Ovary (tissue), 9 donors: ENCODE measurements around the gene EIF4E3. TPM values are rescaled to one million over a fixed set of nuclear protein-coding genes. Genes with fewer than 3 reads are reported as not detected.

Experiments used
- DNase-seq, 5 donors: peaks; one replicate each; pipeline ENCODE4 v3.0.0-alpha.2; 2019 to 2020
- H3K27ac ChIP-seq, 2 donors: fragments of 200-600 bp; one replicate each; pipeline versions ENCODE4 v1.5.1 to v1.8.0; 2019 to 2022
- H3K27me3 ChIP-seq: fragments of 200-600 bp; one replicate; pipeline ENCODE4 v1.8.0; 2022
- H3K36me3 ChIP-seq: fragments of 200-600 bp; sonication (generic); one replicate; pipeline ENCODE4 v1.5.1; 2019
- H3K4me1 ChIP-seq: one replicate; pipeline ENCODE4 v1.8.1; 2013; ENCODE audit warnings: mild to moderate bottlenecking, moderate library complexity; ENCODE audit not compliant: insufficient read depth
- H3K4me3 ChIP-seq: fragments of 200-600 bp; sonication (generic); one replicate; pipeline ENCODE4 v1.5.1; 2017
- H3K9me3 ChIP-seq, 2 donors: fragments of 200-600 bp in 1 of 2; sonication (generic) in 1 of 2; one replicate each; pipeline versions ENCODE4 v1.5.1 to v1.8.1; 2013 to 2019; ENCODE audit warnings: mild to moderate bottlenecking in 1 of 2, moderate library complexity in 1 of 2
- CTCF ChIP-seq, 3 donors: fragments of 450-650 bp in 2 of 3; fragments of 200-600 bp in 1 of 3; IDR thresholded peaks; one replicate each; pipeline versions ENCODE4 v1.5.1 to v1.8.0; 2016 to 2022; ENCODE audit warnings: antibody characterized with exemption in 3 of 3, mild to moderate bottlenecking in 1 of 3
- EP300 ChIP-seq: sonication (generic); formaldehyde crosslinking; IDR thresholded peaks from one replicate; pipeline ENCODE4 v1.6.1; 2017; ENCODE audit warnings: antibody characterized with exemption
- POLR2A ChIP-seq: fragments of 450-650 bp; IDR thresholded peaks from one replicate; pipeline ENCODE4 v1.6.1; 2017; ENCODE audit warnings: antibody characterized with exemption, mild to moderate bottlenecking, moderate library complexity
- whole genome bisulfite sequencing, 3 donors: extraction: QIAGEN DNeasy Blood & Tissue Kit in 1 of 3; methylation state at CpG; one replicate each; pipeline versions ENCODE4 v1.1.5 to v1.1.7; 2013 to 2017; 5-methylcytosine and 5-hydroxymethylcytosine counted together
- intact Hi-C, 4 donors: fragments of 100-400 bp; cut with DNase I; formaldehyde crosslinking; loops; one replicate each; pipeline versions ENCODE4 v1.11.0 to v1.15.1; 2022 to 2023
- polyA plus RNA-seq, 2 donors: library from polyadenylated mRNA; stranded (reverse); fragments of 200-250 nt in 1 of 2; fragments of 350-450 nt in 1 of 2; fragmentation: Illumina TruSeq in 1 of 2; extraction: RNeasy Lipid Tissue Mini Kit (QIAGEN cat#74804) in 1 of 2; gene quantifications; one replicate each; pipeline ENCODE4 v1.2.3, GENCODE V29; 2013 to 2014
- total RNA-seq, 7 donors: library from RNA; depleted of rRNA in 2 of 7; stranded (reverse); fragments of >200 nt in 2 of 7; fragmentation: NEBNext Ultra II Directional in 3 of 7; extraction: Animal tissue kit (Norgen Biotek cat#: 25700) in 3 of 7; gene quantifications; one replicate each; pipeline versions ENCODE4 v1.1.0 to v1.2.4, GENCODE V29; 2016 to 2023
- donor health status: DM: no; HTN: no; CAD: no; lungs with moderate emphysema.
- donor health status: DM: no; HTN: no; CAD: no.
- donor health status: Bipolar disorder and iron deficiency.
- donor health status: DM: yes; HTN: yes; CAD: no.
- donor health status: DM: no; HTN: no; CAD: no.
- donor health status: DM: yes; HTN: yes; CAD: no.

EIF4E3 gene
- total and polyA plus RNA-seq, 9 donors, result 13.0 to 51.7 (median 38.2) TPM

DNA sequence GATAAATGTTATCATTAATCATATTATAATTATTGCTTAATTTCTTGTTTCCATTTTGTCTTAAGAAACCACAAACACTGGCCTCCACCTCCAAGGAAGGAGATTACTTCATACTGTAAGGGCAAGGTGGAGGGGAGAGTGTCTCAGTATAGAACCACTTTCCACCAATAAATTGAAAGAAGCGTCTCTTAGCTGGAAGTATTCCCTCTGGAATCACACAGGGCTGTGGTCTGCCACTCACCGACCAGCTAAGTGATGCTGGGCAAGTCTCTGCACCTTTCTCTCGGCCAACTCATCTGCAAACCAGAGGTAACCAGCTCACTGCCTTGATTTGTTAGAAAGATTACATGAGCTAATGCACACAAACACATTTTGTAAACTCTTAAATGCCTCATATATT lies 63.1 kb downstream of the EIF4E3 start:
- Histone ChIP-seq H3K9me3 (no peaks in the 10 kb centered on the region), H3K27me3 (no peaks in the 10 kb centered on the region), H3K4me1 (no peaks in the 10 kb centered on the region), H3K4me3 (no peak overlapping the region), H3K27ac (no peak overlapping the region), H3K36me3 (no peaks in the 10 kb centered on the region)
- WGBS, 3 donors, result 89 to 95% (median 94%) methylated on average over 3 of the region's 3 CpGs
- no peak for TF ChIP-seq CTCF (IDR thresholded peaks at IDR 0.05)
- no peak for TF ChIP-seq POLR2A
- TF ChIP-seq EP300, result no peak
- intact Hi-C loops, result no loop called here
- DNase-seq, result no peak

DNA sequence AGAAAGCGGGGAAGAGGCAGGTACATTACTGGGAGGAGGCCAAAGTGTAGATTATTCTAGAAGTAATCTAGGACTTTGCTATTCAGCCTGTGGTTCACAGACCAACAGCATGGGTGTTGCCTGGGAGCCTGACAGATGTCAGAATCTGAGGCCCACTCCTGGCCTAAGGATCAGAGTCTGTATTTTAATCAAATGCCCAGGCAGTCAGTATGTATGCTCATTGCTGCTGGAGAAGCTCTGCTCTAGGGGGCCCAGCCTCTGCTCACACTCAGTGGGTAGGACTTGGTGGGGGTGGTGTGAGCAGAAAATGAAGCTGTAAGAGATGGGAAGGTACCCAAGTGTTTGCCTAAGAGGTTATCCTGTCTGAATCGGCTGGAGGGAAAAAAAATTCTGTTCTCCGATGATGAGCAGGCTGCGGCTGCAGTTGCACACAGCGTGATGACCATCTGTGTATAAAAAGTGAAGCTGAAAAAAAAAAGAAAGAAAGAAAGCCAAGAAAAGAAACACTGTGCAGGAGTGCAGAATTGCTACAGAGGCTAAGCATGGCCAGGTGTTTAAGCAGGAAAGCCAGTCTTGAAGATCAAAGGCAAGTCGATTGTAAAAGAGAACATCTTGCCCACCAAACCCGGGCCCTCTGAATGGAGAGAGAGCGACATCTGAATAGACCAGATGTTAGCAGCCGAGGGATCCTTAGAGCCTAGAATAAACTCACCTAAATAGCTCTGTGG lies 65.2 kb downstream of the EIF4E3 start:
- no peak for DNase-seq
- Histone ChIP-seq H3K4me3 (no peak overlapping the region), H3K36me3 (no peaks in the 10 kb centered on the region), H3K9me3 (no peaks in the 10 kb centered on the region), H3K27me3 (no peaks in the 10 kb centered on the region), H3K4me1 (no peaks in the 10 kb centered on the region), H3K27ac (no peak overlapping the region)
- intact Hi-C loops, result loop anchor here in 1 of 4 donors (10.0 kb wide), 1 partner anchor 1595 kb away; no protein-coding TSS in a partner anchor
- 61 to 76% (median 61%) methylated on average over 9 of the region's 9 CpGs for WGBS, 3 donors
- TF ChIP-seq EP300 (no peak), CTCF (IDR thresholded peaks at IDR 0.05) (no peak), POLR2A (no peak)

GRCh38 chr3:71657831-71658530 lies 67.2 kb downstream of the EIF4E3 start:
- H3K27me3 ChIP-seq, result no peaks in the 10 kb centered on the region
- no peak for TF ChIP-seq CTCF (IDR thresholded peaks at IDR 0.05)
- TF ChIP-seq POLR2A, result no peak
- no peak for TF ChIP-seq EP300
- no peaks in the 10 kb centered on the region for H3K9me3 ChIP-seq
- DNase-seq, result peak; percentile 54 to 82 (median 68)
- intact Hi-C loops, result loop anchor here in 1 of 4 donors (10.0 kb wide), 1 partner anchor 1593 kb away; no protein-coding TSS in a partner anchor
- H3K4me1 ChIP-seq, result no peaks in the 10 kb centered on the region
- no peak overlapping the region for H3K4me3 ChIP-seq
- 50 to 53% (median 51%) methylated on average over 12 of the region's 12 CpGs for WGBS, 3 donors
- no peaks in the 10 kb centered on the region for H3K36me3 ChIP-seq
- no peak overlapping the region for H3K27ac ChIP-seq

DNA sequence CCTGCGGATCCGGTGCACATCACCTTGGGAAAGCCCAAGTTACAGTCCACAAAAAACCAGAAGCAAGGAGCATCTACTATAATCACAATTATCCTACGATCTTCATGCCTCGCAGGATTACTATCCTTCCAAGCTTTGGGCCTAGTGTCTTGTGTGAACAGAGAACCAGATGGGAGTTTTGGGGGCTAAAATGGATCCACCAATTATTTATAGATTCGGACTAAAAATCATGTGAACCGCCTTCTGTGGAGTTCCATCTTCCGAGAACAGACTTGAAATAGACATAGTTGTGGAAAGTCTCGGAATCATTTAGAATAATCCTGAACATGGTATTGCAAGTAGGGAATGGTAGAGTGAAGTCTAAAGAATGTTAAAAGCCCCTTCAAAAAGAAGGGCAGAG lies 70.1 kb downstream of the EIF4E3 start:
- no peak overlapping the region for H3K27ac ChIP-seq
- no peaks in the 10 kb centered on the region for H3K27me3 ChIP-seq
- H3K4me1 ChIP-seq, result no peaks in the 10 kb centered on the region
- intact Hi-C loops, result loop anchor here in 1 of 4 donors (10.0 kb wide), 1 partner anchor 1590 kb away; no protein-coding TSS in a partner anchor
- no peak for DNase-seq
- no peaks in the 10 kb centered on the region for H3K36me3 ChIP-seq
- TF ChIP-seq CTCF (IDR thresholded peaks at IDR 0.05), result no peak
- TF ChIP-seq EP300, result no peak
- no peak for TF ChIP-seq POLR2A
- no peak overlapping the region for H3K4me3 ChIP-seq
- WGBS, 3 donors, result 94 to 97% (median 96%) methylated on average over 8 of the region's 8 CpGs
- H3K9me3 ChIP-seq, result no peaks in the 10 kb centered on the region
